ENCODE data around the gene PTK7.

PTK7 gene

GRCh38 chr6:43186019-43186418 is 109.9 kb downstream of the PTK7 start:
- Histone ChIP-seq H3K4me1 (ENCODE audit: insufficient read depth, low read length) (peaks cover 7% of the 10 kb centered on the region; the same call in 1 of the 2 replicates), H3K9me3 (ENCODE audit: control insufficient read depth, insufficient read depth, low read length) (no peaks in the 10 kb centered on the region), H3K9ac (ENCODE audit: low read depth, low read length) (no peak overlapping the region), H3K36me3 (ENCODE audit: insufficient read depth, low read length) (no peaks in the 10 kb centered on the region; the same call in 1 of the 2 replicates)

- Histone ChIP-seq H3K4me1 (ENCODE audit: insufficient read depth, low read length) (peaks cover 4% of the 10 kb centered on the region; the same call in 1 of the 2 replicates), H3K9ac (ENCODE audit: low read depth, low read length) (no peak overlapping the region), H3K9me3 (ENCODE audit: control insufficient read depth, insufficient read depth, low read length) (no peaks in the 10 kb centered on the region), H3K36me3 (ENCODE audit: insufficient read depth, low read length) (no peaks in the 10 kb centered on the region; the same call in 1 of the 2 replicates)
Observed at GRCh38 chr6:43186706-43187105, 110.6 kb downstream of the PTK7 start.

GRCh38 chr6:43187821-43188220 is 111.7 kb downstream of the PTK7 start:
- H3K36me3 ChIP-seq (ENCODE audit: insufficient read depth, low read length) = no peaks in the 10 kb centered on the region; the same call in 1 of the 2 replicates
- H3K9me3 ChIP-seq (ENCODE audit: control insufficient read depth, insufficient read depth, low read length) = no peaks in the 10 kb centered on the region
- H3K4me1 ChIP-seq (ENCODE audit: insufficient read depth, low read length) = peaks cover under 1% of the 10 kb centered on the region; the same call in 1 of the 2 replicates
- H3K9ac ChIP-seq (ENCODE audit: low read depth, low read length) = no peak overlapping the region

- no peaks in the 10 kb centered on the region for H3K4me1 ChIP-seq (ENCODE audit: insufficient read depth, low read length)
- H3K9ac ChIP-seq (ENCODE audit: low read depth, low read length) = no peak overlapping the region
- H3K36me3 ChIP-seq (ENCODE audit: insufficient read depth, low read length) = no peaks in the 10 kb centered on the region; the same call in 1 of the 2 replicates
- H3K9me3 ChIP-seq (ENCODE audit: control insufficient read depth, insufficient read depth, low read length) = no peaks in the 10 kb centered on the region
Observed at GRCh38 chr6:43188426-43188825, 112.3 kb downstream of the PTK7 start.

GRCh38 chr6:43189776-43190304 is 113.7 kb downstream of the PTK7 start:
- Histone ChIP-seq H3K9me3 (ENCODE audit: control insufficient read depth, insufficient read depth, low read length) (no peaks in the 10 kb centered on the region), H3K4me1 (ENCODE audit: insufficient read depth, low read length) (no peaks in the 10 kb centered on the region), H3K36me3 (ENCODE audit: insufficient read depth, low read length) (no peaks in the 10 kb centered on the region; the same call in none of the 2 replicates), H3K9ac (ENCODE audit: low read depth, low read length) (no peak overlapping the region)

- H3K9ac ChIP-seq (ENCODE audit: low read depth, low read length) = no peak overlapping the region
- no peaks in the 10 kb centered on the region; the same call in 1 of the 2 replicates for H3K36me3 ChIP-seq (ENCODE audit: insufficient read depth, low read length)
- no peaks in the 10 kb centered on the region for H3K4me1 ChIP-seq (ENCODE audit: insufficient read depth, low read length)
- H3K9me3 ChIP-seq (ENCODE audit: control insufficient read depth, insufficient read depth, low read length) = no peaks in the 10 kb centered on the region
Observed at GRCh38 chr6:43192911-43193310, 116.8 kb downstream of the PTK7 start.

- no peaks in the 10 kb centered on the region for H3K9me3 ChIP-seq (ENCODE audit: control insufficient read depth, insufficient read depth, low read length)
- H3K9ac ChIP-seq (ENCODE audit: low read depth, low read length) = no peak overlapping the region
- H3K36me3 ChIP-seq (ENCODE audit: insufficient read depth, low read length) = no peaks in the 10 kb centered on the region; the same call in 1 of the 2 replicates
- H3K4me1 ChIP-seq (ENCODE audit: insufficient read depth, low read length) = no peaks in the 10 kb centered on the region
Observed at GRCh38 chr6:43193929-43194328, 117.8 kb downstream of the PTK7 start.

GRCh38 chr6:43196337-43196736 is 120.2 kb downstream of the PTK7 start:
- Histone ChIP-seq H3K9me3 (ENCODE audit: control insufficient read depth, insufficient read depth, low read length) (no peaks in the 10 kb centered on the region), H3K4me1 (ENCODE audit: insufficient read depth, low read length) (no peaks in the 10 kb centered on the region), H3K9ac (ENCODE audit: low read depth, low read length) (no peak overlapping the region), H3K36me3 (ENCODE audit: insufficient read depth, low read length) (no peaks in the 10 kb centered on the region; the same call in 1 of the 2 replicates)

- Histone ChIP-seq H3K4me1 (ENCODE audit: insufficient read depth, low read length) (no peaks in the 10 kb centered on the region), H3K36me3 (ENCODE audit: insufficient read depth, low read length) (no peaks in the 10 kb centered on the region), H3K9ac (ENCODE audit: low read depth, low read length) (no peak overlapping the region), H3K9me3 (ENCODE audit: control insufficient read depth, insufficient read depth, low read length) (no peaks in the 10 kb centered on the region)
Observed at GRCh38 chr6:43199912-43200311, 123.8 kb downstream of the PTK7 start.

- no peaks in the 10 kb centered on the region for H3K9me3 ChIP-seq (ENCODE audit: control insufficient read depth, insufficient read depth, low read length)
- no peaks in the 10 kb centered on the region for H3K4me1 ChIP-seq (ENCODE audit: insufficient read depth, low read length)
- no peak overlapping the region for H3K9ac ChIP-seq (ENCODE audit: low read depth, low read length)
- H3K36me3 ChIP-seq (ENCODE audit: insufficient read depth, low read length) = no peaks in the 10 kb centered on the region
Observed at GRCh38 chr6:43200541-43200940, 124.4 kb downstream of the PTK7 start.

GRCh38 chr6:43202451-43202850 is 126.3 kb downstream of the PTK7 start:
- Histone ChIP-seq H3K9me3 (ENCODE audit: control insufficient read depth, insufficient read depth, low read length) (no peaks in the 10 kb centered on the region), H3K4me1 (ENCODE audit: insufficient read depth, low read length) (no peaks in the 10 kb centered on the region), H3K36me3 (ENCODE audit: insufficient read depth, low read length) (no peaks in the 10 kb centered on the region), H3K9ac (ENCODE audit: low read depth, low read length) (no peak overlapping the region)

GRCh38 chr6:43203029-43203717 is 127.1 kb downstream of the PTK7 start:
- H3K36me3 ChIP-seq (ENCODE audit: insufficient read depth, low read length) = no peaks in the 10 kb centered on the region
- H3K9me3 ChIP-seq (ENCODE audit: control insufficient read depth, insufficient read depth, low read length) = no peaks in the 10 kb centered on the region
- H3K4me1 ChIP-seq (ENCODE audit: insufficient read depth, low read length) = no peaks in the 10 kb centered on the region
- H3K9ac ChIP-seq (ENCODE audit: low read depth, low read length) = no peak overlapping the region

- Histone ChIP-seq H3K36me3 (ENCODE audit: insufficient read depth, low read length) (no peaks in the 10 kb centered on the region), H3K4me1 (ENCODE audit: insufficient read depth, low read length) (no peaks in the 10 kb centered on the region), H3K9ac (ENCODE audit: low read depth, low read length) (no peak overlapping the region), H3K9me3 (ENCODE audit: control insufficient read depth, insufficient read depth, low read length) (no peaks in the 10 kb centered on the region)
Observed at GRCh38 chr6:43203718-43204095, 127.6 kb downstream of the PTK7 start.

GRCh38 chr6:43204271-43205105 is 128.4 kb downstream of the PTK7 start:
- no peaks in the 10 kb centered on the region for H3K9me3 ChIP-seq (ENCODE audit: control insufficient read depth, insufficient read depth, low read length)
- H3K36me3 ChIP-seq (ENCODE audit: insufficient read depth, low read length) = no peaks in the 10 kb centered on the region
- no peaks in the 10 kb centered on the region for H3K4me1 ChIP-seq (ENCODE audit: insufficient read depth, low read length)
- no peak overlapping the region for H3K9ac ChIP-seq (ENCODE audit: low read depth, low read length)

All from ES-I3 (cell line).